Transverse colon (tissue), 4 donors: ENCODE measurements around the gene GNA12. TPM values are rescaled to one million over a fixed set of nuclear protein-coding genes. Genes with fewer than 3 reads are reported as not detected.

Experiments
- DNase-seq: peaks from one replicate; pipeline ENCODE4 v3.0.0-alpha.2; 2019
- H3K27ac ChIP-seq, 4 donors: fragments of 200-600 bp; sonication (generic); 2 replicates each; pipeline ENCODE4 v1.5.1; 2016 to 2018; ENCODE audit warnings: inconsistent platforms in 4 of 4
- H3K27me3 ChIP-seq: fragments of 200-600 bp; sonication (generic); 2 replicates; pipeline ENCODE4 v1.5.1; 2017; ENCODE audit warnings: inconsistent platforms
- H3K36me3 ChIP-seq, 4 donors: fragments of 200-600 bp; sonication (generic); 2 replicates each; pipeline ENCODE4 v1.5.1; 2017 to 2019; ENCODE audit warnings: inconsistent platforms in 4 of 4
- H3K4me1 ChIP-seq, 4 donors: fragments of 200-600 bp; sonication (generic); 2 replicates each; pipeline ENCODE4 v1.5.1; 2017 to 2020; ENCODE audit warnings: inconsistent platforms in 4 of 4
- H3K4me3 ChIP-seq, 4 donors: fragments of 200-600 bp; sonication (generic); 1 replicate in 1 of 4; 2 replicates in 3 of 4; pipeline versions ENCODE4 v1.5.1 to v1.6.1; 2017 to 2019; ENCODE audit warnings: inconsistent platforms in 4 of 4
- H3K9me3 ChIP-seq, 2 donors: fragments of 200-600 bp; sonication (generic); 2 replicates each; pipeline ENCODE4 v1.5.1; 2017 to 2019; ENCODE audit warnings: inconsistent platforms in 2 of 2
- CTCF ChIP-seq, 5 experiments: fragments of 200-600 bp in 3 of 5; fragments of 450-650 bp in 2 of 5; sonication (generic) in 3 of 5; IDR thresholded peaks; 1 replicate in 2 of 5; 2 replicates in 3 of 5; pipeline ENCODE4 v1.5.1; 2016 to 2017; ENCODE audit warnings: antibody characterized with exemption in 5 of 5, inconsistent platforms in 3 of 5, mild to moderate bottlenecking in 2 of 5, moderate library complexity in 1 of 5
- EP300 ChIP-seq: sonication (generic); formaldehyde crosslinking; IDR thresholded peaks from one replicate; pipeline ENCODE4 v1.6.1; 2017; ENCODE audit warnings: antibody characterized with exemption, low read depth
- POLR2A ChIP-seq: fragments of 450-650 bp; IDR thresholded peaks from one replicate; pipeline ENCODE4 v1.6.1; 2016; ENCODE audit warnings: antibody characterized with exemption, mild to moderate bottlenecking, moderate library complexity
- POLR2AphosphoS5 ChIP-seq, 3 donors: sonication (generic); formaldehyde crosslinking; IDR thresholded peaks; one replicate each; pipeline ENCODE4 v1.6.1; 2016; ENCODE audit warnings: antibody characterized with exemption in 3 of 3
- WGBS, 2 donors: methylation state at CpG; one replicate each; pipeline ENCODE4 v1.1.5; 2018; ENCODE audit warnings: low coverage in 1 of 2; 5-methylcytosine and 5-hydroxymethylcytosine counted together
- in situ Hi-C, 4 donors: fragments of 200-750 bp; cut with MboI; loops; one replicate each; pipeline versions ENCODE4 v1.15.0 to v1.15.1; 2017; ENCODE audit warnings: low sequenced_read_pairs in 3 of 4, low pct_ligation_motif_present in 1 of 4, low pct_unique_long_range_greater_than_20kb in 1 of 4
- intact Hi-C: fragments of 100-400 bp; cut with DNase I; formaldehyde crosslinking; loops from one replicate; pipeline ENCODE4 v1.15.1; 2023; ENCODE audit warnings: low total_unique reads
- total RNA-seq, 4 donors: library from RNA; depleted of rRNA; stranded (reverse); fragments of >200 nt; gene quantifications; one replicate each; pipeline ENCODE4 v1.1.0, GENCODE V29; 2016

Gene GNA12
- total RNA-seq, 4 donors from 2014 or later: 18.9 to 39.6 (median 22.2) TPM

GRCh38 chr7:2707481-2707880 is 136.6 kb downstream of the GNA12 start:
- no peaks in the 10 kb centered on the region for H3K27me3 ChIP-seq
- peaks cover 0 to 13% (median 5%) of the 10 kb centered on the region in 4 donors for H3K4me1 ChIP-seq
- no peaks in the 10 kb centered on the region for H3K9me3 ChIP-seq
- 77% methylated on average over 8 of the region's 8 CpGs; no CpG with 5 or more reads in 1 of the 2 donors for WGBS, 2 donors
- TF ChIP-seq EP300 (no peak), POLR2AphosphoS5 (IDR thresholded peaks at IDR 0.05) (no peak), POLR2A (no peak), CTCF (IDR thresholded peaks at IDR 0.05) (no peak)
- in situ Hi-C loops (no loop called here), intact Hi-C loops (no loop called here)
- DNase-seq: no peak
- H3K27ac ChIP-seq: no peak overlapping the region
- no peaks in the 10 kb centered on the region for H3K36me3 ChIP-seq
- no peak overlapping the region for H3K4me3 ChIP-seq

- peaks cover 0 to 13% (median 5%) of the 10 kb centered on the region in 4 donors for H3K4me1 ChIP-seq
- in situ Hi-C loops (no loop called here), intact Hi-C loops (no loop called here)
- no peak for DNase-seq
- TF ChIP-seq EP300 (no peak), POLR2AphosphoS5 (IDR thresholded peaks at IDR 0.05) (no peak), POLR2A (no peak), CTCF (IDR thresholded peaks at IDR 0.05) (no peak)
- H3K4me3 ChIP-seq: no peak overlapping the region
- H3K27me3 ChIP-seq: no peaks in the 10 kb centered on the region
- H3K36me3 ChIP-seq: no peaks in the 10 kb centered on the region
- H3K27ac ChIP-seq: no peak overlapping the region
- WGBS, 2 donors: 60 to 100% methylated on average over 1 to 6 of the region's 6 CpGs
- H3K9me3 ChIP-seq: no peaks in the 10 kb centered on the region
These were observed 137.4 kb downstream of the GNA12 start for GRCh38 chr7:2706685-2707126.

- no peak for DNase-seq
- intact Hi-C loops: no loop called here
- Histone ChIP-seq H3K9me3 (no peaks in the 10 kb centered on the region), H3K27me3 (no peaks in the 10 kb centered on the region), H3K4me1 (peaks cover 0 to 11% (median 5%) of the 10 kb centered on the region in 4 donors), H3K27ac (no peak overlapping the region), H3K36me3 (no peaks in the 10 kb centered on the region), H3K4me3 (no peak overlapping the region)
- in situ Hi-C loops: no loop called here
- WGBS, 2 donors: 67 to 87% methylated on average over 3 to 14 of the region's 14 CpGs
- TF ChIP-seq POLR2AphosphoS5 (IDR thresholded peaks at IDR 0.05) (no peak), POLR2A (no peak), CTCF (IDR thresholded peaks at IDR 0.05) (no peak), EP300 (no peak)
These were observed 138.6 kb downstream of the GNA12 start for GRCh38 chr7:2705371-2706096.

GRCh38 chr7:2702594-2702957 is 141.5 kb downstream of the GNA12 start:
- 93% methylated on average over 11 of the region's 22 CpGs; no CpG with 5 or more reads in 1 of the 2 donors for WGBS, 2 donors
- in situ Hi-C loops: no loop called here
- no peak for DNase-seq

More at GRCh38 chr7:2702594-2702957, 141.5 kb downstream of the GNA12 start:
- no peaks in the 10 kb centered on the region for H3K36me3 ChIP-seq
- intact Hi-C loops: no loop called here
- no peak overlapping the region for H3K4me3 ChIP-seq
- H3K4me1 ChIP-seq: no peaks in the 10 kb centered on the region
- TF ChIP-seq POLR2AphosphoS5 (IDR thresholded peaks at IDR 0.05) (no peak), POLR2A (no peak), EP300 (no peak), CTCF (IDR thresholded peaks at IDR 0.05) (no peak)
- H3K9me3 ChIP-seq: no peaks in the 10 kb centered on the region
- H3K27me3 ChIP-seq: peaks cover 12% of the 10 kb centered on the region
- H3K27ac ChIP-seq: no peak overlapping the region
